Skeletal muscle tissue (tissue), 4 donors: Measurements from ENCODE around the gene HSPA1A. TPM values are rescaled to one million over a fixed set of nuclear protein-coding genes. Genes with fewer than 3 reads are reported as not detected.
"Not testable (repeated sequence)": the region's sequence is repeated elsewhere in the genome, so short reads cannot be mapped to it uniquely, and the experiment has no call there.

Experiments used
- H3K27ac ChIP-seq: one replicate; pipeline ENCODE4 v1.7.0; 2013; ENCODE audit warnings: mild to moderate bottlenecking, low read depth, low read length, inconsistent platforms
- H3K27me3 ChIP-seq, 3 donors: one replicate each; pipeline ENCODE4 v1.7.0; 2013; ENCODE audit warnings: low read length in 3 of 3; ENCODE audit not compliant: control insufficient read depth in 3 of 3, insufficient read depth in 3 of 3
- H3K36me3 ChIP-seq, 3 donors: one replicate each; pipeline ENCODE4 v1.7.0; 2013; ENCODE audit warnings: low read length in 3 of 3; ENCODE audit not compliant: control insufficient read depth in 3 of 3, insufficient read depth in 3 of 3
- H3K4me1 ChIP-seq, 3 donors: one replicate each; pipeline ENCODE4 v1.7.0; 2013; ENCODE audit warnings: low read length in 3 of 3, mild to moderate bottlenecking in 3 of 3; ENCODE audit not compliant: control insufficient read depth in 3 of 3, insufficient read depth in 3 of 3
- H3K4me3 ChIP-seq, 3 donors: one replicate each; pipeline ENCODE4 v1.7.0; 2013; ENCODE audit warnings: low read length in 3 of 3
- H3K9ac ChIP-seq, 3 donors: one replicate each; pipeline ENCODE4 v1.7.0; 2013; ENCODE audit warnings: low read length in 3 of 3, mild to moderate bottlenecking in 3 of 3, moderate library complexity in 2 of 3, low read depth in 1 of 3
- H3K9me3 ChIP-seq, 3 donors: one replicate each; pipeline ENCODE4 v1.7.0; 2013; ENCODE audit warnings: low read length in 3 of 3; ENCODE audit not compliant: control insufficient read depth in 3 of 3
- total RNA-seq: library from RNA; depleted of rRNA; stranded (reverse); fragments of >200 nt; gene quantifications from one replicate; pipeline ENCODE4 v1.2.3, GENCODE V29; 2014
- donor health status: Osteomylitis.

HSPA1A gene
- total RNA-seq, 1 donor from 2014 or later: 133 TPM

DNA sequence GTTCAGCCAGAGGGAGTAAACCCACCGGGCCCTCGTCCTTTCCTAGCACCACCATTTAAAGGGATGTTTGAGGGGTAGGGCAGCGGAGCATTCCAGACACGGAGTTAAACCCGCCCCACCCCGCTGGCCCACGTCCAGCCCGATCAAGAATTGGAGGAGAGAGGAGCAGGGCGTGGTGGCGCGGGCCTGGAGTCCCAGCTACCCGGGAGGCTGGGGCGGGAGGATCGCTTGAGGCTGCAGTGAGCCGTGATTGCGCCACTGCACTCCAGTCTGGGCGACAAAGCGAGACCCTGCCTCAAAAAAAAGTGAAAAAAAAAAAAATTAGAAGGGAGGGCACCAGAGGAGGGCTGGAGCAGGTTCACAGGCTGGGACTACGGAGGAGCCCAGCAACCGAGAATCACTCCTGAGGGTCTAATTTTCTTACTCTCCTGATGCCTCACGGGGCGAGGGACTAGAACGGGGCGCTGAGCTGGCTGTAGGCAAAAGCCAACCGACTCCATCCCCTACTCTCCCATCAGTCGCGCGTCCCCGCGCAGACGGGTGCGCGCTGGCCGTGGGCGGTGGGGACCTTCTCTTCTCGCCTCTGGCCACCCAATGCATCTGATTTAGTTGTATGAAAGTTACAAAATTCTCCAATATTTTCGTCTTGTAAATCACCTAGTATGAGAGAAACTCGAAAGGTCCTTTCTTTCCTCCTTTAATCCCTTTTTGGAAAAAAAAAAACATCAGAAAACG is 6.1 kb downstream of the HSPA1A start:
- H3K4me3 ChIP-seq: peak overlapping the region; percentile 78 to 83 (median 79)
- peaks cover 36 to 49% (median 42%) of the 10 kb centered on the region in 3 donors for H3K4me1 ChIP-seq
- H3K27me3 ChIP-seq: no peaks in the 10 kb centered on the region
- H3K9ac ChIP-seq: peak overlapping the region; percentile 85 to 90 (median 86)
- no peaks in the 10 kb centered on the region for H3K9me3 ChIP-seq
- no peaks in the 10 kb centered on the region for H3K36me3 ChIP-seq
- peak overlapping the region; percentile 100 for H3K27ac ChIP-seq

DNA sequence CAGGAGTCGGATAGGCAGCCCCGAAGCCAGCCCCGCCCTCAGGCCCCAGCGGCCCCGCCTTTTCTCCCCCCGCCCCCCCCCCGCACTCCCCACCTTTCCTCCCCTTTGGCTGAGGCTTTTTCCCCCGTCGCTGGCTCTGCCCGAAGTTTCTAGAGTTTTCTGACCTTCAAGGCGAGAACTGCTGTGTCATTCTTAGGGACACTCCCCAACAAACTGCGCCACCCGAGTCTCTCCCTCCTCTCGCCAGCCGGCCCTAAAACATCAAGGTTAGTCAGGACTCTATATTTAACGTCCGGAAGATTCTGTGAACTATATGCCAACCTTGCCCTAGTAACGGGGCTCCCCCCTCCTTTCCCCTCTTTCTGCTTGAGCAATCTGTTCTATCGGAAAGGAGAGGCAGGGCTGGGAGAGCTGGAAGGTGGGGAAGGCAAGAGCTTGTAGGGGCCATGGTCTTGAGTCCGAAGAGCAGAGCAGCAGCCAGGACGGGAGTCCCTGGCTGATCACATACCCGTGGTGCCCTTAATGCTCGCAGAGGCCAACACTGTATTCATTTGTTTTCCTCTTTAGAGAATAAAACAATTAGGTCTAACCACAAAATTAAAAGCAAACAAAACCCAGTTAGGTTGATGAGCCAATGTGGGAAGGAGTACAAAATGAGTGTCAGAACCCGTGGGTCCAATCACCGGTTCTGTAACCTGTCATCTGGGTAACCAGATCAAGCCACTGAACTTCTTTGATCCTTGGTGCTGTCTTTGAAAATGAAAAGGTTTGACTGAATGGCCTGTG is 6.9 kb downstream of the HSPA1A start:
- H3K9me3 ChIP-seq: no peaks in the 10 kb centered on the region
- peak overlapping the region; percentile 100 for H3K27ac ChIP-seq
- peak overlapping the region; percentile 78 to 86 (median 79) for H3K4me3 ChIP-seq
- H3K27me3 ChIP-seq: no peaks in the 10 kb centered on the region
- no peaks in the 10 kb centered on the region for H3K36me3 ChIP-seq
- peaks cover 39 to 52% (median 45%) of the 10 kb centered on the region in 3 donors for H3K4me1 ChIP-seq
- H3K9ac ChIP-seq: peak overlapping the region; percentile 93 to 96 (median 96)

DNA sequence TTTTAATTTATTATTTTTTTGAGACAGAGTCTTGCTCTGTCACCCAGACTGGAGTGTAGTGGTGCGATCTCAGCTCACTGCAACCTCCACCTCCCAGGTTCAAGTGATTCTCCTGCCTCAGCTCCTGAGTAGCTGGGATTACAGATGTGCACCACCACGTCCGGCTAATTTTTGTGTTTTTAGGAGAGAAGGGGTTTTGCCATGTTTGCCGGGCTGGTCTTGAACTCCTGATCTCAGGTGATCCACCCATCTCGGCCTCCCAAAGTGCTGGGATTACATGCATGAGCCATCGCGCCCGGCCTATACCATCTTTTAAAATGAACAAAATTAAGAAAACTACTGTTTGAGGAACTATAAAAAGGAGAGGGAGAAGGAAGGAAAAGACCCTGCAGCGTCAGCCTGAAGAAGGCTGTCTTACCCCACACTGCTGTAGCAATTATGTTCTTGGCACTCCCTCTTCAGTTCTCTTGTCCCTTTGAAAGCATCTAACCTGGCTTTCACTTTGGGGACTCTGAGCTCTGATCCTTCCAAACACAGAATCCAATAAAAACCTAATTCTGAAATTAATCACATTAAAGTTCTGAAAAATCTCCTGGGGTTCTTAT is 8.4 kb downstream of the HSPA1A start:
- H3K27ac ChIP-seq: peak overlapping the region; percentile 100
- H3K36me3 ChIP-seq, H3K27me3 ChIP-seq, H3K9me3 ChIP-seq: not testable (repeated sequence)
- H3K4me1 ChIP-seq: peaks cover 39 to 43% (median 41%) of the 10 kb centered on the region in 3 donors
- H3K9ac ChIP-seq: peak overlapping the region; percentile 1 to 96 (median 20)
- peak overlapping the region in 1 of 3 donors; percentile 86 for H3K4me3 ChIP-seq

DNA sequence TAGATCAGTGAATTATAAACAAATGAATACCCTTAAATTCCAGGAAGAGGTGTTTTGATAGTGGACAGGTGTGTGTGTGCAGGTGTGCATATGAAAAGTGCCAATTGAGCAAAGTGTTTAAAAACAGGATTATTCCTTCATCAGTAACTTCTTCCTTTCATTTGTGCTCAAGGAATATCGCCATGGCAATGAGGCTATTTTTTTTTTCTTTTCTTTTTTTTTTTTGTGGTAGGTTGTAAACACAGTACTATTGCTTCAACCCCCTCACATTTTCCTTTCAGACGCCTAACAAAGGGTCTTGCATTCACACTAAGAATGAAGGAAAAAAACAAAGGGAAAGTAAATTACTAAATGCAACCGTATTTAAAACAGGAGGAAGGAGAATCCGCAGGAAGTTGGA is 10.2 kb downstream of the HSPA1A start:
- H3K9me3 ChIP-seq: no peaks in the 10 kb centered on the region
- H3K9ac ChIP-seq: no peak overlapping the region
- peak overlapping the region; percentile 100 for H3K27ac ChIP-seq
- no peaks in the 10 kb centered on the region for H3K27me3 ChIP-seq
- peaks cover 25 to 31% (median 30%) of the 10 kb centered on the region in 3 donors for H3K4me1 ChIP-seq
- no peaks in the 10 kb centered on the region for H3K36me3 ChIP-seq
- no peak overlapping the region for H3K4me3 ChIP-seq

DNA sequence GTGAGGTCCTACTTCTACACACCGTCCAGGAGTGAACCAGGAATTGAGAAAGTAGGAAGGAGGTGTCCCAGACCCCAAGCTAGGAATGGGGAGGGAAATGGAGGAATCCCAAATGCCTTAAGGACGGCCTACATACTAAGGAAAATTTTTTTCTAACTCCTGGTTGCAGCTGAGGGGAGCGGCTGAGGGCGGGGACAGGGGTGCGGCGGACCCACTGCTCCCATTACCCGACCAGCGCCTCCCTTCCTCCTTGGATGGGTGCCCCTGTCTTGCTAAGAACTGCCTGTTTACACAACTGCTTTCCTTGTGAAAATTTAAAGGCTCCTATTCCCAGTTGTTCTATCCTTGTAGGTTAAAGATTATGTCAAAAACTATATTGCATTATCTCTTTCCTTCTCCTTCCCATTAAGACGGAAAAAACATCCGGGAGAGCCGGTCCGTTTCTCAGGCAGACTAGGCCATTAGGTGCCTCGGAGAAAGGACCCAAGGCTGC is 11.5 kb downstream of the HSPA1A start:
- H3K27me3 ChIP-seq: no peaks in the 10 kb centered on the region
- H3K4me3 ChIP-seq: peak overlapping the region; percentile 80 to 94 (median 85)
- H3K9ac ChIP-seq: peak overlapping the region; percentile 93 to 98 (median 97)
- peaks cover 28 to 34% (median 31%) of the 10 kb centered on the region in 3 donors for H3K4me1 ChIP-seq
- H3K36me3 ChIP-seq: no peaks in the 10 kb centered on the region
- peak overlapping the region; percentile 99 for H3K27ac ChIP-seq
- no peaks in the 10 kb centered on the region for H3K9me3 ChIP-seq

DNA sequence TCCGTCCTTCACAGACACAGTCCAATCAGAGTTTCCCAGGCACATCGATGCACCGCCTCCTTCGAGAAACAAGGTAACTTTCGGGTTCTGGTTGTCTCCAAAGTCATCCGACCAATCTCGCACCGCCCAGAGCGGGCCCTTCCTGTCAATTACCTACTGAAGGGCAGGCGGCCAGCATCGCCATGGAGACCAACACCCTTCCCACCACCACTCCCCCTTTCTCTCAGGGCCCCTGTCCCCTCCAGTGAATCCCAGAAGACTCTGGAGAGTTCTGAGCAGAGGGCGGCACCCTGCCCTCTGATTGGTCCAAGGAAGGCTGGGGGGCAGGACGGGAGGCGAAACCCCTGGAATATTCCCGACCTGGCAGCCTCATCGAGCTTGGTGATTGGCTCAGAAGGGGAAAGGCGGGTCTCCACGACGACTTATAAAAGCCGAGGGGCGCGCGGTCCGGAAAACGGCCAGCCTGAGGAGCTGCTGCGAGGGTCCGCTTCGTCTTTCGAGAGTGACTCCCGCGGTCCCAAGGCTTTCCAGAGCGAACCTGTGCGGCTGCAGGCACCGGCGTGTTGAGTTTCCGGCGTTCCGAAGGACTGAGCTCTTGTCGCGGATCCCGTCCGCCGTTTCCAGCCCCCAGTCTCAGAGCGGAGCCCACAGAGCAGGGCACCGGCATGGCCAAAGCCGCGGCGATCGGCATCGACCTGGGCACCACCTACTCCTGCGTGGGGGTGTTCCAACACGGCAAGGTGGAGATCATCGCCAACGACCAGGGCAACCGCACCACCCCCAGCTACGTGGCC is 12.1 kb downstream of the HSPA1A start, which contains the start of gene HSPA1B:
TSS of gene HSPA1B (plus strand) at position 453 of the 794 bp plus-strand sequence. CDS start at position 666, 213 bp downstream.
- peak within 1 kb of the TSS; percentile 99 for H3K27ac ChIP-seq
- H3K9me3 ChIP-seq: no peaks in the 10 kb centered on the region
- H3K9ac ChIP-seq: peak within 1 kb of the TSS; percentile 93 to 98 (median 97)
- H3K4me3 ChIP-seq: peak within 1 kb of the TSS; percentile 85 to 94 (median 88)
- no peaks in the 10 kb centered on the region for H3K36me3 ChIP-seq
- no peaks in the 10 kb centered on the region for H3K27me3 ChIP-seq
- H3K4me1 ChIP-seq: peaks cover 26 to 31% (median 29%) of the 10 kb centered on the region in 3 donors

DNA sequence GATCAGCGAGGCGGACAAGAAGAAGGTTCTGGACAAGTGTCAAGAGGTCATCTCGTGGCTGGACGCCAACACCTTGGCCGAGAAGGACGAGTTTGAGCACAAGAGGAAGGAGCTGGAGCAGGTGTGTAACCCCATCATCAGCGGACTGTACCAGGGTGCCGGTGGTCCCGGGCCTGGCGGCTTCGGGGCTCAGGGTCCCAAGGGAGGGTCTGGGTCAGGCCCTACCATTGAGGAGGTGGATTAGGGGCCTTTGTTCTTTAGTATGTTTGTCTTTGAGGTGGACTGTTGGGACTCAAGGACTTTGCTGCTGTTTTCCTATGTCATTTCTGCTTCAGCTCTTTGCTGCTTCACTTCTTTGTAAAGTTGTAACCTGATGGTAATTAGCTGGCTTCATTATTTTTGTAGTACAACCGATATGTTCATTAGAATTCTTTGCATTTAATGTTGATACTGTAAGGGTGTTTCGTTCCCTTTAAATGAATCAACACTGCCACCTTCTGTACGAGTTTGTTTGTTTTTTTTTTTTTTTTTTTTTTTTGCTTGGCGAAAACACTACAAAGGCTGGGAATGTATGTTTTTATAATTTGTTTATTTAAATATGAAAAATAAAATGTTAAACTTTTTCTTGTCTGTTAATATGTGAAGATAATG is 14.4 kb downstream of the HSPA1A start:
- peak overlapping the region; percentile 80 to 83 (median 82) for H3K4me3 ChIP-seq
- no peaks in the 10 kb centered on the region for H3K9me3 ChIP-seq
- H3K27ac ChIP-seq: peak overlapping the region; percentile 66
- peaks cover 19 to 24% (median 21%) of the 10 kb centered on the region in 3 donors for H3K4me1 ChIP-seq
- H3K9ac ChIP-seq: peak overlapping the region; percentile 59 to 83 (median 68)
- no peaks in the 10 kb centered on the region for H3K36me3 ChIP-seq
- H3K27me3 ChIP-seq: no peaks in the 10 kb centered on the region

DNA sequence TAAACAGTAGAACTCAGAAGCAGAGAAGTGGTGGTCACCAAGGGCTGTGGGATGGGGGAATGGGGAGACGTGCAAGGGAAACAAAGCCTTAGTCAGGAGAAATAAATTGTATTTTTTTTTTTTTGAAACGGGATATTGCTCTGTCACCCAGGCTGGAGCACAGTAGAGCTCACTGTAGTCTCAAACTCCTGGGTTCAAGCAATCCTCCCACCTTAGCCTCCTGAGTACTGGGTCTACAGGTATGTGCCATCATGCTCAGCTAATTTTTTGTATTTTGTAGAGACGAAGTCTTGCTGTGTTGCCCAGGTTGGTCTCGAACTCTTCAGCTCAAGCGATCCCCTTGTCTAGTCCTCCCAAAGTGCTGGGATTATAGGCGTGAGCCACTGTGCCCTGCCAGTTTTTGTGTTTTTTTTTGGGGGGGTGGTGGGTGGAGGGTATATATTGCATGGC is 15.6 kb downstream of the HSPA1A start:
- Histone ChIP-seq H3K27ac (peak overlapping the region; percentile 66), H3K36me3 (peaks cover 0 to 1% (median 0%) of the 10 kb centered on the region in 3 donors), H3K9ac (peak overlapping the region; percentile 59 to 80 (median 68)), H3K9me3 (no peaks in the 10 kb centered on the region), H3K4me3 (peak overlapping the region; percentile 80 to 83 (median 82)), H3K4me1 (peaks cover 23 to 27% (median 24%) of the 10 kb centered on the region in 3 donors), H3K27me3 (no peaks in the 10 kb centered on the region)
